Measurements from ENCODE around the gene PROZ. TPM values are rescaled to one million over a fixed set of nuclear protein-coding genes. Genes with fewer than 3 reads are reported as not detected.

The PROZ gene
- total RNA-seq, 2 experiments from 2014 or later: not detected

DNA sequence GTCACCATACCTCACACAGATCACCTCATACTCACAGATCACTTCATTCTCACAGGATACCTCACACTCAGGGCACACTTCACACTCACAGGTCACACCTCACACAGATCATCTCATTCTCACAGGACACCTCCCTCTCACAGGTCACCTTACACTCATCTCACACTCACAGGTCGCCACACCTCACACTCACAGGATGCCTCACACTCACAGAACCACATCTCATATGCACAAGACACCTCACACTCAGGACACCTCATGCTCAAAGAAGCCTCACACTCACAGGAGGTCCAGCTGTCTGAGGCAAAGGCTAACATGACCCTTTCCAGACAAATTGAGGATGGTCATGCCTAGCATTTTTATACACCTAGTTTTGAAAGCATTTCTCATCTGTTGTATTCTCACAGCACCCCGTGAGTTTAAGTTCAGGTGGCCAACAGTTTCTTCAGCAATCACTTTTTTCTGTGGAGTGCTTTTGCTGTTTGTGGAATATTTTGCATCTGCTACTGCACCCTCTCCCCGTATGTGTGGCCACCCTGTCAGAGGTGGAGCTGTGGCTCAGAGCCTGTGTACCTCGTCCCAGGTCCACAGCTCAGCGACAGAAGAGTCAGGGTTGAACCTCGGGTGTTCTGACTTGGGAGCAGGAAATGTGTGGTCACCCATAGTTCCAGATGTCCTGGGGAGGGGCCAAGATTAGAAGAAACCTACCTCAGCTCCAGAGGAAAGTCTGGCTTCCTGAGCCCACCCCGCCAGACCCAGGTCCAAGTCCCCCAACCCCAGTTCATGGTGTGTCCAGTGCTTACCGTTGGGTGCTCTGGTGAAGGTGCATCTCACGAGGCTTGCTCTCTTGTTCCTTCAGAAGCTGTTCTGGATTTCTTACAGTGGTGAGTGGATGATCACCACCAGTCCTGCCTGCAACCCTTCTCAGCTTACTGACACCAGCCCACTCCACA is 45.3 kb upstream of the PROZ start:
- H3K36me3 Mint-ChIP-seq (ENCODE audit: low read depth): no peaks in the 10 kb centered on the region
- H3K4me3 ChIP-seq (ENCODE audit: low read length): no peak overlapping the region
- H3K4me1 Mint-ChIP-seq (ENCODE audit: low read depth): no peaks in the 10 kb centered on the region
- no peak overlapping the region for H3K27ac ChIP-seq (ENCODE audit: low read depth in 1 of 2, low read length in 2 of 2)
- H3K27me3 ChIP-seq (ENCODE audit: control insufficient read depth in 1 of 2, insufficient read depth in 2 of 2, low read length in 2 of 2): peaks cover 13 to 19% of the 10 kb centered on the region in 2 experiments
- CTCF ChIA-PET: no interaction called here
- no peaks in the 10 kb centered on the region for H3K9me3 Mint-ChIP-seq
- H3K27ac Mint-ChIP-seq: no peak overlapping the region
- TF ChIP-seq CTCF (IDR thresholded peaks at IDR 0.05): no peak
- peaks cover 24% of the 10 kb centered on the region for H3K4me1 ChIP-seq (ENCODE audit: insufficient read depth, low read length)
- POLR2A ChIA-PET: no interaction called here
- peaks cover 4% of the 10 kb centered on the region for H3K27me3 Mint-ChIP-seq
- no peaks in the 10 kb centered on the region for H3K9me3 ChIP-seq (ENCODE audit: control insufficient read depth in 1 of 2, insufficient read depth in 1 of 2, low read length in 2 of 2)
- ATAC-seq (ENCODE audit: poor library complexity): no peak
- DNase-seq: peak in 2 of 14 experiments; percentile 10 to 20
- intact Hi-C loops (cut with DNase I, micrococcal nuclease): no loop called here
- H3K36me3 ChIP-seq (ENCODE audit: insufficient read depth, low read length): no peaks in the 10 kb centered on the region
- H3K4me3 Mint-ChIP-seq: no peak overlapping the region

- no peak for DNase-seq
- intact Hi-C loops (cut with DNase I, micrococcal nuclease): no loop called here
- ChIA-PET POLR2A (no interaction called here), CTCF (no interaction called here)
- no peak overlapping the region for H3K4me3 Mint-ChIP-seq
- H3K27ac Mint-ChIP-seq: no peak overlapping the region
- peaks cover 24% of the 10 kb centered on the region for H3K4me1 ChIP-seq (ENCODE audit: insufficient read depth, low read length)
- no peak for TF ChIP-seq CTCF (IDR thresholded peaks at IDR 0.05)
- no peak for ATAC-seq (ENCODE audit: poor library complexity)
- H3K36me3 ChIP-seq (ENCODE audit: insufficient read depth, low read length): no peaks in the 10 kb centered on the region
- peaks cover 4% of the 10 kb centered on the region for H3K27me3 Mint-ChIP-seq
- H3K9me3 ChIP-seq (ENCODE audit: control insufficient read depth in 1 of 2, insufficient read depth in 1 of 2, low read length in 2 of 2): no peaks in the 10 kb centered on the region
- no peaks in the 10 kb centered on the region for H3K36me3 Mint-ChIP-seq (ENCODE audit: low read depth)
- H3K27ac ChIP-seq (ENCODE audit: low read depth in 1 of 2, low read length in 2 of 2): no peak overlapping the region
- H3K4me1 Mint-ChIP-seq (ENCODE audit: low read depth): no peaks in the 10 kb centered on the region
- no peaks in the 10 kb centered on the region for H3K9me3 Mint-ChIP-seq
- no peak overlapping the region for H3K4me3 ChIP-seq (ENCODE audit: low read length)
- peaks cover 13 to 19% of the 10 kb centered on the region in 2 experiments for H3K27me3 ChIP-seq (ENCODE audit: control insufficient read depth in 1 of 2, insufficient read depth in 2 of 2, low read length in 2 of 2)
These were observed 44.6 kb upstream of the PROZ start for GRCh38 chr13:113113846-113114271.

DNA sequence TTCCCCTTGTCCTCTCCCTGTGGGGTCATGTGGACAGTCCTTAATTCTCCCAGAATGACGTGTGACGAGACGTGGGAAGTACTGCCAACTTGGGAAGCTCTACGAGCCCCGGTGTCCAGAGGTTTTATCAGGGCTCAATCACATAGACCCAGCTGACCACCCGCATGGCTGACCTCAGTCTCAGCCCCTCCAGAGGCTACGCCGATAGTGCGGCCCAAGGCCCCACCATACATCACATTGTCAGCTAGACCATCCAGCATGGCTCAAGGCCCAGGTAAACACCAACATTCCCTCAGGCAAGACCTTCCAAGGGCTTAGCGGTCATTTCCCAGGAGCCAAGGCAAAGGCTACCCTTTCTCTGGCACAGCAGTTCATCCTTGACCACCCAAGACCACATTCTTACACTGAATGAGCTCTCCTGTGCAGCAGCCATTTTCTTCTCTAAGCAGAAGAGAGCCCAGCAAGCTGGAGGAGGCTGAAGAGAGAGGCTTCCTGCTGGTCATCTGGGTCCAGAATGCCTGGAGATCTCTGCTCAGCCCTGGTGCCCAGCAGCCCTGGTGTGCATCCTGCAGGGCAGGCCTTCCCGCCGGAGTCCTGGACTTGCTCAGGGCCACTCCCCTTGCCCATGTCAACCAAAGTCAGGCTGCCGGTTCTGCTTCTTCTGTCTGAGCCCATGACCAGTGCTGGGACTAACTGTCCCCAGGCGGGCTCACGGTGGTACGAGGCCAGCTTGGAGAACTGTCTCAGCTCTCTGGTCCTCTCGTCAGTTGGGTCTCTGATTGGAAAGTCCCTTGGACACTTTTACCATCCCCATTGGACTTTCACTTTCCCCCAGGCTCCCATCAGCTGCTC is 43.7 kb upstream of the PROZ start:
- ChIA-PET POLR2A (no interaction called here), CTCF (no interaction called here)
- no peak overlapping the region for H3K4me3 ChIP-seq (ENCODE audit: low read length)
- peaks cover 20% of the 10 kb centered on the region for H3K4me1 ChIP-seq (ENCODE audit: insufficient read depth, low read length)
- Mint-ChIP-seq H3K4me1 (ENCODE audit: low read depth) (no peaks in the 10 kb centered on the region), H3K36me3 (ENCODE audit: low read depth) (no peaks in the 10 kb centered on the region), H3K27ac (no peak overlapping the region), H3K27me3 (no peaks in the 10 kb centered on the region), H3K4me3 (no peak overlapping the region), H3K9me3 (no peaks in the 10 kb centered on the region)
- DNase-seq (no peak), ATAC-seq (ENCODE audit: poor library complexity) (no peak)
- H3K27me3 ChIP-seq (ENCODE audit: control insufficient read depth in 1 of 2, insufficient read depth in 2 of 2, low read length in 2 of 2): peaks cover 7 to 13% of the 10 kb centered on the region in 2 experiments
- H3K36me3 ChIP-seq (ENCODE audit: insufficient read depth, low read length): no peaks in the 10 kb centered on the region
- H3K27ac ChIP-seq (ENCODE audit: low read depth in 1 of 2, low read length in 2 of 2): no peak overlapping the region
- no peak for TF ChIP-seq CTCF (IDR thresholded peaks at IDR 0.05)
- H3K9me3 ChIP-seq (ENCODE audit: control insufficient read depth in 1 of 2, insufficient read depth in 1 of 2, low read length in 2 of 2): no peaks in the 10 kb centered on the region
- intact Hi-C loops (cut with DNase I, micrococcal nuclease): no loop called here
